GM12873 (cell line): ENCODE data around the gene TSSK3.

Experiments
- TF ChIP-seq, protein P1 (sequence below): IDR thresholded peaks from 2 replicates; pipeline ENCODE4 v1.5.1; 2012; ENCODE audit warnings: low read depth, mild to moderate bottlenecking, moderate library complexity, low read length, control low read depth; ENCODE audit not compliant: insufficient read depth; ENCODE audit errors: missing control alignments

Gene TSSK3

DNA sequence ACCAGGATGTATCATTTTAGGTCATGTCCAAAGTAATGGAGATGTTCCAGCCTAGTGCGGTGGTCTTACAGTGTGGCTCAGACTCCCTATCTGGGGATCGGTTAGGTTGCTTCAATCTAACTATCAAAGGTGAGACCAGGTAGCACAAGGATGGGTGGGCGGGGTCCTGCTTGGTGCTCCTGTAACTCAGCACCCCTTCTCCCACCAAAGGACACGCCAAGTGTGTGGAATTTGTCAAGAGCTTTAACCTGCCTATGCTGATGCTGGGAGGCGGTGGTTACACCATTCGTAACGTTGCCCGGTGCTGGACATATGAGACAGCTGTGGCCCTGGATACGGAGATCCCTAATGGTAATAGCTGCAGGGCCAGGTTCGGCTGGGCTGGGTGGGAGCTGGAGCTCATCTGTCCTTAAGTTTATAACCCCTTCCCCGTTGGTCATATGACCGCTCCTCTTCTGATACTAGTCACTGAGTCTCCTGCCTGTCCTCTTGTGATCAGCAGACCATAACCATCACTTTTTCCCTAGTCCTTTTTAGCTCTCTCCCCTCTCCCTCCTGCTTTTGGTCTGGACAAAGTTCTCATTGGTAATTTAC is 31.7 kb upstream of the TSSK3 start:
- TF ChIP-seq, protein P1, sequence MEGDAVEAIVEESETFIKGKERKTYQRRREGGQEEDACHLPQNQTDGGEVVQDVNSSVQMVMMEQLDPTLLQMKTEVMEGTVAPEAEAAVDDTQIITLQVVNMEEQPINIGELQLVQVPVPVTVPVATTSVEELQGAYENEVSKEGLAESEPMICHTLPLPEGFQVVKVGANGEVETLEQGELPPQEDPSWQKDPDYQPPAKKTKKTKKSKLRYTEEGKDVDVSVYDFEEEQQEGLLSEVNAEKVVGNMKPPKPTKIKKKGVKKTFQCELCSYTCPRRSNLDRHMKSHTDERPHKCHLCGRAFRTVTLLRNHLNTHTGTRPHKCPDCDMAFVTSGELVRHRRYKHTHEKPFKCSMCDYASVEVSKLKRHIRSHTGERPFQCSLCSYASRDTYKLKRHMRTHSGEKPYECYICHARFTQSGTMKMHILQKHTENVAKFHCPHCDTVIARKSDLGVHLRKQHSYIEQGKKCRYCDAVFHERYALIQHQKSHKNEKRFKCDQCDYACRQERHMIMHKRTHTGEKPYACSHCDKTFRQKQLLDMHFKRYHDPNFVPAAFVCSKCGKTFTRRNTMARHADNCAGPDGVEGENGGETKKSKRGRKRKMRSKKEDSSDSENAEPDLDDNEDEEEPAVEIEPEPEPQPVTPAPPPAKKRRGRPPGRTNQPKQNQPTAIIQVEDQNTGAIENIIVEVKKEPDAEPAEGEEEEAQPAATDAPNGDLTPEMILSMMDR, result no peak

DNA sequence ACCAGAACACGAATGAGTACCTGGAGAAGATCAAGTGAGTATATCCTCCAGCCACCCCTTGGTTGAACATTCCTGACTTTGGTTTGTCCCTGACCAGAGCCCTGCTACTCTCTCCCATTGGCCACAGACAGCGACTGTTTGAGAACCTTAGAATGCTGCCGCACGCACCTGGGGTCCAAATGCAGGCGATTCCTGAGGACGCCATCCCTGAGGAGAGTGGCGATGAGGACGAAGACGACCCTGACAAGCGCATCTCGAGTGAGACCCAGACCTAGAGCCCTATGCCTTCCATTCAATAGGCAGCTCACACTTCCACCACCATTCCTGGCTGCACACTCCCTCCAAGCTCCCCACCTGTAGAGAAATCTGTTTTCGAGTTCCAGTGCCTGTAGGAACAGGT is 30.8 kb upstream of the TSSK3 start:
- TF ChIP-seq, protein P1, result no peak

DNA sequence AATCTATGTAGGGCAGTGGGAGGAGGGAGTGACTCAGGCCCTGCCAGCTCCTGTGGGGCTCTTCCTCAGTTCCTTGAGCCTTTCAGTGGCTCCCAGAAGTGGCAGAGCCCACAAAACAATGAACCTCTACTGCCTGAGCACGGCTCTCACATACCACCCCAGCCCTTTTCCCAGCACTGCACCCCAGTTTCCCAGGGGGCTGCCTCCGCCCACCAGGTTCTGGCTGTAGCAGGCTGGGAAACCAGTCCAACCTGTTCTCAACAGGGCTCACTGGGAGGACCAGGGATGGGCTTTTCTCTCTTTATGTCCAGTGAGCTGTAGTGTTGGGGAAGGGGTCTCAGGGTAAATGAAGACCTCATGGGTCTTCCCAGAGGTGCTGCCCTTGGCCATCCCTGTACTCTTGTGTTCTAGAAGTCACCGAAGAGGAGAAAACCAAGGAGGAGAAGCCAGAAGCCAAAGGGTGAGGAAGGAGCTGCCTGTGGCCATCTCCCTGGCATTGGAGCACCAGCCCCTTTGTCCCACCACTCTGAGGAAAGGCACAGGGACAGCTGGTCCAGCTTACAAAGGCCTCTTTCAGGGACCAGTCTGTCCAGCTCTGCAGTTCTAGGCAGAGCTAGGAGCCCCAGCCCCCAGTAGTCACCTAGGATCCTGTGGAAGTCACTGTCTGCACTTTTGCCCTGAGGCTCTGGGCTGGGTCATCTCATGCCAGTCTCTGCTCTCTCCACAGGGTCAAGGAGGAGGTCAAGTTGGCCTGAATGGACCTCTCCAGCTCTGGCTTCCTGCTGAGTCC is 29.9 kb upstream of the TSSK3 start:
- TF ChIP-seq, protein P1, result no peak

DNA sequence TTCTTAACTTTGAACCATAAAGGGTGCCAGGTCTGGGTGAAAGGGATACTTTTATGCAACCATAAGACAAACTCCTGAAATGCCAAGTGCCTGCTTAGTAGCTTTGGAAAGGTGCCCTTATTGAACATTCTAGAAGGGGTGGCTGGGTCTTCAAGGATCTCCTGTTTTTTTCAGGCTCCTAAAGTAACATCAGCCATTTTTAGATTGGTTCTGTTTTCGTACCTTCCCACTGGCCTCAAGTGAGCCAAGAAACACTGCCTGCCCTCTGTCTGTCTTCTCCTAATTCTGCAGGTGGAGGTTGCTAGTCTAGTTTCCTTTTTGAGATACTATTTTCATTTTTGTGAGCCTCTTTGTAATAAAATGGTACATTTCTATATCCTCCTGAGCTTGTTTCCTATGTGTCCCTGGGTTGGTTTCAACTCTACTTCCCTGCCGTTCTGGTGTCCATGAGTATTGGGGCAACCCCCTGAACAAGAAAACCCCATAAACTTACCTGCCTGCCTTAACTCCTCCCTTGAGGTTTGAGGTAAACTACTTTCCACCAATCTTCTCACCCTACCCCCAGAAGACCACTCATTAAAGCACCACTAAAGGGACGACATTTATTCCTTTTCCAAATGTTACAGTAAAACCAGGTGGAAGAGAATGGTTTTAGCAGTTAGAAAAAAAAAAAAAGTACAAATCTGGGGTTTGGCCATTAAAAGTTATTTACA is 28.9 kb upstream of the TSSK3 start:
- TF ChIP-seq, protein P1, result no peak

DNA sequence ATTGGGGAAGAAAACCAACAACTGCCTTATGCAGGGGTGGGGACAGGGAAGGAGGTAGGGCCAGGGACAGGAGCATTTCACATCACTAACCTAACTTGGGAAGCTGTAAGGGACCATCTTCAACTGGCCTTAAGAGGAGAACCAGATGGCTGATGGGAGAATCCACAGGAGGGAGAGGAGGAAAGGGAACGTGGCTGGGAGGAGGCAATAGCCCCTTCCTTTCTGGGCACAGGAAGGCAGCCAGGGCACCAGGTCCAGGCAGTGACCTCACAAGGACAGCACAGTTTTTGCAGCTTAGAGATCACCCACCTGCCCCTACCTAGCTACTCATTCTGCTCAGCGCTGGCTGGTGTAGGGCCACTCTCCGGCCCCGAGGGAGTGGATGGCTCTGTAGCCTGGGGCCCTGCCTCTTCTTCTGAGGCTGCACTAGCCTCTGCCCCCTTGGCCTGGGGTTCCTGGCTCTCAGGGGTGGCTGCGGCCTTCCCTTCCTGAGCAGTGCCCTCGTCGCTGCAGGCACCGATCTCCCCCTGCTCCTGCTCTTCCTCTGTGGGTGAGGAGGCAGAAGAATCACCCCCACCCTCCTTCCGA is 28.0 kb upstream of the TSSK3 start:
- TF ChIP-seq, protein P1, result no peak

DNA sequence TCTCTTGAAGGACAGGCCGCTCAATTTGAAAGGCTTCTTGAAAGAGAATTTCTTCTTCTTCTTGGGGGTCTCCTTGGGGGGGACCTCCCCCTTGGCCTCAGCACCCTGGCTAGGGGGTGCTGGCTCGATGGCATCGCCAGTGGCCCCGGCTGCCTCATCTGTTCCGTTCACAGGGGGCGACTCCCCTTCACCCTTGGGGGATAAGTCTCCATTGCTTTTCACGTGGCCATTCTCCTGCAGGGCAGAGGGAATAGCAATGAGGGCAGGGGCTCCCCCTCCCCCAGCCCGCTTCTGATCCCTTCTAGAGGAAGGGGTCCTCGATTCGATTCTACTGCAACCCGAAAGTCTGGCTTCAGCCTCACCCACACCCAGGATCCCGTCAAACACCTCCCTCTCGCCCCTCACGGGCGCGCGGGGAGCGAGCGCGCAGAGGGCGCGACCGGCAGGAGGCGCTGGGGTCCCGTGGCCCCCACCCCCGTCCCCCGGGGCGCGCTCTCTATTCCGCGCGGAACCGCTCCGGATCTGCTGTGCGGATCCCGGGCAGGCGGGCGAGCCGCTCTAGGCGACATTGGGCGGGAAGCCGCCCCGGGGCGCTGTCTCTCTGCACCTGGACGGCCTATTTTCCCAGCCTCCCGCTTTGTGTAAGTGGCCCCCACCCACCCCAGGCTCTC is 27.3 kb upstream of the TSSK3 start:
- TF ChIP-seq, protein P1, result peak; percentile 85

DNA sequence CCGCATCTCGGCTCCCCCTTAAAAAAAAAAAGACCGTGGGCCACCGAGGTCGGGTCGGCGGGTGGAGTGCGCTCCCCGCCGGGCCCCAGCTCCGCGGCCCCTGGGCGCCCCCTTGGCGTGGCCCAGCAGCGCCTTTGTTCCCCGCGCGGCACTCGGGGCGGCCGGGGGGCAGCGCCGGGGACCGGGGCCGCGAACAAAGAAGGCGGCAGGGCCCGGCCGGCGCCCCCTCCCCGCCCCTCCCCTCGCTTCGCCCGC is 26.9 kb upstream of the TSSK3 start:
- TF ChIP-seq, protein P1, result no peak
